HG03460 (cell line): ENCODE results near the gene P3H2.
"Not testable (repeated sequence)": the region's sequence is repeated elsewhere in the genome, so short reads cannot be mapped to it uniquely, and the experiment has no call there.

Experiments used
- ATAC-seq: cut with Tn5 transposase; IDR thresholded peaks from one replicate; pipeline ENCODE4 v1.9.1; 2021; ENCODE audit not compliant: unreplicated experiment

P3H2 gene

GRCh38 chr3:189990826-189991225 lies 129.9 kb downstream of the P3H2 start:
- no peak for ATAC-seq

DNA sequence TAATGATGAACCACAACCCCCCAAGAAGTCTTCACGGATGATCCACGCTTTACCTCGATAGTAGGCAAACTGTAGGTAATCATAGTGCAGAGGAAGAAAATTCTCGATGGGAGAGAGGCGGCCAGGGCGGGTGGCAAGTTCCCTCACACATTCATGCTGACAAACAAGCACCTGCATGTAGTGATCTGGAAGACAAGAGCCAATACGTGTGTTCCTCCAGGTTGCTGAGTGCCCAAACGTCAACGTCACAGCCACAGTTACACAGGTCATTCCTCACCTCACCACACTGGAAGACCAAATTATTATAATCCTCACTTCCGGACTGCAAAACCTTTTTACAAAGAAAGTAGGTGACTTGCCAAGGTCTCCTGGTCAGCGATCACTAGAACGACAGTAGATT lies 131.8 kb downstream of the P3H2 start:
- ATAC-seq = no peak

DNA sequence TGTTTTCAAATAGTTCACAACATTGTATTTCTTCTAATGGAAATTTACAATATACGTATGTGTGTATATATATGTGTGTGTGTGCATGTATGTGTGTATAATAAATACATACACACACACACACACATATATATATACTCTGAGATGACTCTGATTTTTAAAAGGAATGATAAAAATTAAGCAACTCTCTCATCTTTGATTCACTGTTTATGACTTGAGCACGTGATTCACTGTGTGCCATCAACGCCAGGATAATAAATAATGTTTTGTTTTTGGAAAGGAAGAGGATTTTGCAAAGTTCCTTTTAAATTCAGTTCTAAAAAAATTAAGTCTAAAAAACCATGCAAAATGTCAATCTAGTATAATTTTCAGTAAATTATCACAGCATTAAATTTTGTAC lies 132.4 kb downstream of the P3H2 start:
- no peak for ATAC-seq

DNA sequence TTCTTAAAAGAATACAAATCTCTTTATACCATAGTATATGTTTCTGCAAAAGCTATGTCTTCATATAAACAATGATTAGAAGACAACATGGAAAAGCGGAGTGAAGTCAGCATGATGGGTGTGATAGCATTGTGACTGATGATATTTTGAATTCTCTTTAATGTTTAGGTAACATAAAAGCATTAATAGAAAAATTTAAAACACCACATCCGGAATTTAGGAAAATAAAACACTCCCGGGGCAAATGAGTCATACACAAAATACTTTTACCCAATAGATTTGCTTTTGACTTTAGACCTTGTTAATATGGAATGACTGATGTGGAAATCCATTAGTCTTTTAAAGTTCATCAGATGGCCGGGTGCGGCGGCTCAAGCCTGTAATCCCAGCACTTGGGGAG lies 134.7 kb downstream of the P3H2 start:
- no peak for ATAC-seq

DNA sequence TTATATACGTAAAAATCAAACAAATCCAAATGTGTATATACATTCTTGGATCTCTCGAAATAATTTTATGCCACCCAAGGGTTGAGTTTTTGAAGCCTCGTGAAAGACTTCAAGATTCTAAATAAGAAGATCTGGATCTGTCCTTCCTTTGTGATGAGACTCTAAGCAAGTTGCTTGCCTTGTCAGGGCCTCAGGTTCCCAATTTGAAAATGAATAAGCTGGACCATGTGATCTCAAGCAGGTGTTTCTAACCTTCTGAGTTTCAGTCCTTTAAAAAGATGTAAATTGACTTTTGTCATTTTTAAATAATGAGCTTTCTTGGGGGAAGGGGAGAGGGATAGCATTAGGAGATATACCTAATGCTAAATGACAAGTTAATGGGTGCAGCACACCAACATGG lies 137.1 kb downstream of the P3H2 start:
- no peak for ATAC-seq

DNA sequence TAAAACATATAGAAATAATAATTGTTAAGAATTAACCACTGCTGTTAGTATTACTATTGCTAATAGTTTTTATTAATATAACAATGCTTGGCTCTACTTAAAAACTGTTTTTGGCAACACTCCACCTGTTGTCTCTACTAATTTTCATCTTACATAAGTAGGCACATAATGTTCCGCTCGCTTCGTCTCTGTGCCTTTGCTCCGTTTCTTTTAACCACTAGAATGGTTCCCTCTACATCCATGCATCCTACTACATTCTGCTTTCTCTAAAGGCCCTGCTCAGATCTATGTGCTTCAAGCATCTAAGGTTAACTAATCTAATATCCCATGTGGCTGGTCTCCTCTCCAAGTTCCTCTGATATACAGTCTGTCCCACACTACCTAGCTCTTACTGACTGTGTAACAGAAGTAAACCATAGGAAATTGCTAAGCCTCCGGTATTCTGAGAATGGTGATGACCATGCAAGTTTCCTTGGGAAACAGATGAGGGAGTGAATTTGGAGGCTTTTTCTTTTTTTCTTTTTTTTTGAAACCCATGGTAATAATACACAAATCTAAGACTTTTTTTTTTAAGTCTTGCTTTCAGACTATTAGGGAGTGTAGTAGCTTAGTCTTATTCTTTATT lies 138.3 kb downstream of the P3H2 start:
- no peak for ATAC-seq

DNA sequence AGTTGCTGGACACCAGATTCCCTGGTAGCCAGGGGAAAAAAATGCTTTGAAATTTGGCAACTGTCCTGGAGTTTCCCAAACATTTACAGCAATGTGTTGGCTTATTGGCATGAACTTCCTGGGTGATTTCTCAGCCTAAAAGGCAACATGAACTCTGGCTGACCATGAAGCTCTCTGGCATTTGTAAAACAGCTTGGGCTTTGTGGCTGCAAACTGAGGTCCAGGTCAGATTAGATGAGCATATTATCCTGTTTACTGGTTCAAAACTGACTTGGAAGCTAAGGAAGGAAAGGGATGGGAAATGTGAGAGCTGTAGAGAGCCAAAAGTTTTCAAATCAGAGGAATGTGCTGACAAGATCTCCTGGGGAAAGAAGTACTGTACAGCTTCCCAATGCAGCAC lies 139.0 kb downstream of the P3H2 start:
- ATAC-seq = no peak

GRCh38 chr3:189978753-189979152 lies 141.9 kb downstream of the P3H2 start:
- no peak for ATAC-seq

- ATAC-seq = no peak
Observed at GRCh38 chr3:189977174-189977573, 143.5 kb downstream of the P3H2 start.

DNA sequence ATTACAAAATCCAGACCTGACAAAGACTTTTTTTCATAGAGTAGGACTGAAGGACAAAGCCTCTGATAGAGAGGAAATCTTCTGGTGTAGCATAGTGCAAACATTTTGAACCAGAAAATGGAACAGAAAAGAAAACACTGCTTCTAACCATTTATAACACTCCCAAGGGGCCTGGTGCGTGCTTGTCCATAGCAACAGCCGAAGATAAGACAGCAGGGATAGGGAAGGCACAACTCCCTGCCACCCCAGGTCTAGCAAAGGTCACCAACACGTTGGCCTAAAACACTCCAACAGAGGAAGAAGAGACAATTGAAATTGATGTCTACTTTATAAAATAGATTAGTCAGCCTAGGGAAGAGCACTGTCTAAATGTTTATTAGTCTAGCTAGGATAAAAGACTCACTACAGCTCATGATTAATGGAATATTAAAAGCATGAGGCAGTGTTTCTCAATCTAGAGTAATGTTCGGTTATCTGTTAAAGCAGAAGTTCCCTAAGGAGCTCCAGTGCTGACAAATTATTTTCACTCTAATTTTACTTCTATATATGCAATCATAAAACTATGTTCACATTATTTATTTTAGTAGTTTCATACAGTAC lies 145.2 kb downstream of the P3H2 start:
- ATAC-seq = no peak

GRCh38 chr3:189974359-189974758 lies 146.3 kb downstream of the P3H2 start:
- no peak for ATAC-seq

DNA sequence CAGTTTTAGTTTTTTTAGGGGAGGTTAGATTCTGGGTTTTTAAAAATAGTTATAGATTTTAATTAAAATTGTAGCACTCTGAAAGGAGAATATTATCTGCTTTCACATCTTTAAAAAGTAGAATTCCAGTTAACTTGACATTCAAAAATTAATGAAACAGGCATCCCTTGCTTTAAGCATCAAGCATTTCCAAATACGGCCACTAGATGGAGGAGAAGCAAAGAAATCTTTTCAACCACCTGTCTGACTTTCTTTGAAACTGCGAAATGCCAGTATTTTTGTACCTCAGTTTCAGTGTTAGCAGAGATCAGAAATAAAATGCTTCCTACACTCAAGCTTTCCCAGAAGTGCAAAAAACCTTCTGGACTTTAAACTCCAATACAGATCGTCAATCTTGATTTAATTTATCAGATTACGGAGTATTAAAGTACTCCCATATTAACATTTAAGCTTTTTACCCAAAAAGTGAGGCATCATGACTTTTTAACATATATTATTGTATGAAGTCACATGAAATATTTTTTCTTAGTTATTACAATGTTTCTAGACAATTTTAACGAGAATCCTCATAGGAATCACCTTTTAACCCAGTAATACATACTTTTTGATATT lies 153.3 kb downstream of the P3H2 start:
- ATAC-seq = peak; percentile 72

GRCh38 chr3:189966843-189967242 lies 153.9 kb downstream of the P3H2 start:
- no peak for ATAC-seq

GRCh38 chr3:189964623-189965332 lies 155.9 kb downstream of the P3H2 start:
- no peak for ATAC-seq

DNA sequence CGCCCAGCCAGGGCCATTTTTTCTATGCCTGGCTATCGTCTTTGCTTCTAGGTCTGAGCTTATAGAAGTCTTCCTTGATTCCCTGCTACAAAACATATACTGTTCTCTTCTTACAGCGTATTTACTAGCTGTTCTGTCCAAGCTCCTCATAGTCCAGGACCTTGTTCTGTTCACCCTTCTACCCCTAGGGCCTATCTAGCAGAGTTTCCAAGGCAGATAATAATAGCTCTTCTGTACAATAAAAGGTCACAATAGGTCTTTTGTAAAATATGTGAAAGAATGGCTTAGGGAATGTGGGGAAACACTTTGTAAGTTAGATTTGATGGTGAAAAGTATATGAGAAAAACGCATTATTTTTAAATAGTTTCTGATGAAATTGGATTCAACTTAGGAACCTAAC lies 158.2 kb downstream of the P3H2 start:
- ATAC-seq = no peak

DNA sequence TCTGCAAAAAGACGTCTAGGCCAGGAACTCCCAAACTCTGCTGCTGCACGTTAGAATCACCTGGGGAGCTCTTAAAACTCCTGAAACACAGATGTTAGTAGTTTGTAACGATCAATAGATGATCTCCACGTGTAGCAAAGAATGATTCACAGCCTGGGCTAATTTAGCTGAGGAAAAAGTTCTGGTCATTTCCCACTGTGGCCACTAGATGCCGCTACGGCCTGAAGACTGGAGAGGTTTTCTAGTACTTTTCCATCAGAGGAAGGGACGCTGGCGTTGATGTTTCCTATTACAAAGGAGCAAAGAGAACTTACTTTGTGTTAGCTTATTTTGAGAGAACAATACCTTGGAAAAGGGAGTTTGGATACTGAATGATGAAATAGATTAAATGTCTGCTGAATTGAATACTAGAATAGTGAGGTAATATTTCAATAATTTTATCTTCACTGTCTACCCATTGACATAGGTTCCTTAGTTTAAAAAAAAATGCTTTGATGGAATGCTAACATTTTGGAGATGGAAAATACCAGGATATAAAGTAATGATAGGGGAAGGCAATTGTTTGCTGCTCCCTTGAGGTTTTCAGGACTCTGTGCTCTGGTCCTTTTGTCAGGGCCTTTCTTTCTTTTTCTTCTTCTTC lies 159.1 kb downstream of the P3H2 start:
- peak; percentile 83 for ATAC-seq

GRCh38 chr3:189961086-189961485 lies 159.6 kb downstream of the P3H2 start:
- ATAC-seq = not testable (repeated sequence)

DNA sequence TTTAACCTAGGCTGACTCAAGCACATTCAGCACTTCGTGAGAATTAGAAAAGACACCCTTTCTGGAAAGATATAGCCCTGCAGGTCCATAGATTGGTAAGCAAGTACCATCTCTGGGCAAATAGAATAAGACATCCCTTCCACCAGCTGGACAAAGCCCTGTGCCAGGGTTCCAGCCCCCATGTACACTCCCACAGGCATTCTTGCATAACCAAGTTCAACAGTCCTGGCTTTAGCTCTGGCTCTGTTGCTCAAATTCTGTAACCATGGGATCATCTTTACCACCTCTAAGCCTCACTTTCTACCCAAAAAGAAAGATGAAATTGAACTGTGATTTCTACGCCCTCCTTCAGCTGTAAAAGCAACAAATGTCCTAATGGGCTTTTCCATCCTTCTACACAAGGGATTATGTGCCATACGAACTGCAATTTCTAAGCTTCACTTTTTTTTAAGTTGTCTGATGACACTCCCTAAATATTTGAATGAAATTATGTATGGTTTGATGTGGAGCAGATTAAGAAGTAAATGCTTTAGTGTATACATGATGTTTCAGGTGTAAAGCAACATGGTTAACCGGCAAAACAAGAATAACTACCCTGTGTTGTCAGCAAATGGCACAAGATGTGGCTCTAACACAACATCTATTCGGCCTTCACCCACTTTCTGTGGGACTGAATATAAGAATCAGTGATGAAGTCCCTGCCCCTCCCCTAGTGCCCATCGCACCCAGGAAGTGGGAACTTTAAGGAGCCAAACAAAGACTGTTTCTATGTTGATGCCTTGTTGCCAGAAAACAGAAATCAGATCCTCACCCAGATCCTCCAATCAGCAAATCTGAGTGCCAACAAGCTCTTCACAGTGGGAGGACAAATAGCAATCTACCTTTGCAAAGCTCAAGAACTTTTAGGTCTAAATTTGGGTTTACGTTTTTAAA lies 165.7 kb downstream of the P3H2 start:
- no peak for ATAC-seq

- no peak for ATAC-seq
Observed at GRCh38 chr3:189953551-189953950, 167.1 kb downstream of the P3H2 start.

DNA sequence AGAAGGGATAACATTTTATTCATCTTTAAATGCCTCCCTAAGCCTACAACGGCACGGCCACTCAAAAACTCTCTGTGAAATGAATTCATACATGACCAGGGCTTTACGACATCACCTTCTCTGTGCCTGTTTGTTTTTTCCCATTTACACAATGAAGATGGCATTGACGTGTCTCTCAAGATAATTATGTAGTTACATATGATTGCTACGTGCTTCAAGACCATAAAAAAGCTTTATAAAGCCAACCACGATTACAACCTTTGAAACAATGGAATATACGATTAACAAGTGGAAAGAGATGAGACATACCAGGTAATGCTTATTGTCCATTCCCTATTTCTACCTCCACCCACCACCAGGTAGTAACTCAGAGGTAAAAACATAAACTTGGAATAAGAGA lies 168.4 kb downstream of the P3H2 start:
- no peak for ATAC-seq

GRCh38 chr3:189950258-189950657 lies 170.4 kb downstream of the P3H2 start:
- ATAC-seq = no peak
